ENCODE results near the gene FUS. TPM values are rescaled to one million over a fixed set of nuclear protein-coding genes. Genes with fewer than 3 reads are reported as not detected.
"Not testable (repeated sequence)": the region's sequence is repeated elsewhere in the genome, so short reads cannot be mapped to it uniquely, and the experiment has no call there.

The FUS gene
- total RNA-seq, 2 experiments from 2014 or later = 104 to 953 TPM

- no peak overlapping the region for H2AFZ ChIP-seq (ENCODE audit: low read length)
- intact Hi-C loops (cut with micrococcal nuclease; ENCODE audit: unreplicated experiment) = no loop called here
- H3K4me2 ChIP-seq (ENCODE audit: low read length) = no peak overlapping the region
- H3K9me3 ChIP-seq (ENCODE audit: low read length) = no peaks in the 10 kb centered on the region
- H4K20me1 ChIP-seq (ENCODE audit: insufficient read depth, low read length) = peaks cover 24% of the 10 kb centered on the region
- POLR2A ChIA-PET = no interaction called here
- H3K27ac ChIP-seq (ENCODE audit: low read depth, low read length, poor library complexity, severe bottlenecking) = no peak overlapping the region
- CTCF ChIA-PET (ENCODE audit: unreplicated experiment) = no interaction called here
- no peak overlapping the region for H3K4me3 ChIP-seq (ENCODE audit: low read depth, low read length, poor library complexity, severe bottlenecking)
- DNase-seq (ENCODE audit: low spot score) = no peak
- H3K79me2 ChIP-seq (ENCODE audit: insufficient read depth, low read depth, low read length) = peaks cover 20% of the 10 kb centered on the region; the same call in 1 of the 2 replicates
- no peaks in the 10 kb centered on the region for H3K4me1 ChIP-seq (ENCODE audit: insufficient read depth, low read length, poor library complexity, severe bottlenecking)
- H3K9me2 ChIP-seq (ENCODE audit: insufficient read depth, low read length) = no peaks in the 10 kb centered on the region
- H3K36me3 ChIP-seq (ENCODE audit: insufficient read depth, low read length) = peaks cover 96% of the 10 kb centered on the region
- TF ChIP-seq EZH2phosphoT487 (IDR thresholded peaks at IDR 0.05; ENCODE audit: borderline replicate concordance, low read depth, low read length) (no peak), CTCF (conservative IDR thresholded peaks at IDR 0.05; ENCODE audit: low read length) (no peak)
- no TSS peak for BruUV-seq (replicated peaks)
Measured at GRCh38 chr16:31192856-31193642, 13.1 kb downstream of the FUS start.

GRCh38 chr16:31193874-31194273, 13.9 kb downstream of the FUS start:
- no peak for TF ChIP-seq CTCF (conservative IDR thresholded peaks at IDR 0.05; ENCODE audit: low read length)
- TF ChIP-seq EZH2phosphoT487 (IDR thresholded peaks at IDR 0.05; ENCODE audit: borderline replicate concordance, low read depth, low read length) = no peak
- Histone ChIP-seq H3K27ac (ENCODE audit: low read depth, low read length, poor library complexity, severe bottlenecking) (no peak overlapping the region), H2AFZ (ENCODE audit: low read length) (no peak overlapping the region), H4K20me1 (ENCODE audit: insufficient read depth, low read length) (peaks cover 16% of the 10 kb centered on the region), H3K4me1 (ENCODE audit: insufficient read depth, low read length, poor library complexity, severe bottlenecking) (no peaks in the 10 kb centered on the region), H3K79me2 (ENCODE audit: insufficient read depth, low read depth, low read length) (peaks cover 12% of the 10 kb centered on the region; the same call in 1 of the 2 replicates), H3K9me3 (ENCODE audit: low read length) (no peaks in the 10 kb centered on the region), H3K36me3 (ENCODE audit: insufficient read depth, low read length) (peaks cover 89% of the 10 kb centered on the region), H3K9me2 (ENCODE audit: insufficient read depth, low read length) (no peaks in the 10 kb centered on the region), H3K4me3 (ENCODE audit: low read depth, low read length, poor library complexity, severe bottlenecking) (no peak overlapping the region), H3K4me2 (ENCODE audit: low read length) (no peak overlapping the region)
- BruUV-seq (replicated peaks) = no TSS peak
- ChIA-PET POLR2A (no interaction called here), CTCF (ENCODE audit: unreplicated experiment) (no interaction called here)
- intact Hi-C loops (cut with micrococcal nuclease; ENCODE audit: unreplicated experiment) = no loop called here
- no peak for DNase-seq (ENCODE audit: low spot score)

- no peaks in the 10 kb centered on the region for H3K9me3 ChIP-seq (ENCODE audit: low read length)
- no peak overlapping the region for H3K4me2 ChIP-seq (ENCODE audit: low read length)
- H2AFZ ChIP-seq (ENCODE audit: low read length) = no peak overlapping the region
- H4K20me1 ChIP-seq (ENCODE audit: insufficient read depth, low read length) = peaks cover 5% of the 10 kb centered on the region; the same call in 1 of the 2 replicates
- no TSS peak for BruUV-seq (replicated peaks)
- H3K4me1 ChIP-seq (ENCODE audit: insufficient read depth, low read length, poor library complexity, severe bottlenecking) = peaks cover under 1% of the 10 kb centered on the region
- H3K4me3 ChIP-seq (ENCODE audit: low read depth, low read length, poor library complexity, severe bottlenecking) = no peak overlapping the region
- DNase-seq (ENCODE audit: low spot score) = no peak
- TF ChIP-seq CTCF (conservative IDR thresholded peaks at IDR 0.05; ENCODE audit: low read length) (no peak), EZH2phosphoT487 (IDR thresholded peaks at IDR 0.05; ENCODE audit: borderline replicate concordance, low read depth, low read length) (no peak)
- CTCF ChIA-PET (ENCODE audit: unreplicated experiment) = no interaction called here
- H3K36me3 ChIP-seq (ENCODE audit: insufficient read depth, low read length) = peaks cover 78% of the 10 kb centered on the region
- POLR2A ChIA-PET = interaction anchor here (0.7 kb wide), 1 partner anchor 12 kb away, joined by 3 read pairs; no protein-coding TSS in a partner anchor
- no peaks in the 10 kb centered on the region for H3K9me2 ChIP-seq (ENCODE audit: insufficient read depth, low read length)
- no peak overlapping the region for H3K27ac ChIP-seq (ENCODE audit: low read depth, low read length, poor library complexity, severe bottlenecking)
- peaks cover 2% of the 10 kb centered on the region; the same call in 1 of the 2 replicates for H3K79me2 ChIP-seq (ENCODE audit: insufficient read depth, low read depth, low read length)
- intact Hi-C loops (cut with micrococcal nuclease; ENCODE audit: unreplicated experiment) = no loop called here
Measured at GRCh38 chr16:31194898-31195297, 15.0 kb downstream of the FUS start.

GRCh38 chr16:31195861-31196260, 15.9 kb downstream of the FUS start:
- CTCF ChIA-PET (ENCODE audit: unreplicated experiment); BruUV-seq (replicated peaks); intact Hi-C loops (cut with micrococcal nuclease; ENCODE audit: unreplicated experiment); H3K4me3 ChIP-seq (ENCODE audit: low read depth, low read length, poor library complexity, severe bottlenecking); H4K20me1 ChIP-seq (ENCODE audit: insufficient read depth, low read length); POLR2A ChIA-PET; H3K9me3 ChIP-seq (ENCODE audit: low read length); H3K4me2 ChIP-seq (ENCODE audit: low read length); H3K9me2 ChIP-seq (ENCODE audit: insufficient read depth, low read length); H2AFZ ChIP-seq (ENCODE audit: low read length); H3K79me2 ChIP-seq (ENCODE audit: insufficient read depth, low read depth, low read length); H3K27ac ChIP-seq (ENCODE audit: low read depth, low read length, poor library complexity, severe bottlenecking); DNase-seq (ENCODE audit: low spot score): not testable (repeated sequence)
- Histone ChIP-seq H3K4me1 (ENCODE audit: insufficient read depth, low read length, poor library complexity, severe bottlenecking) (peaks cover 10% of the 10 kb centered on the region), H3K36me3 (ENCODE audit: insufficient read depth, low read length) (peaks cover 69% of the 10 kb centered on the region)
